ENCODE measurements around the gene KERA.

Gene KERA

GRCh38 chr12:91043408-91043807, 14.4 kb downstream of the KERA start:
- H3K27me3 ChIP-seq (ENCODE audit: insufficient read depth, low read length, poor library complexity, severe bottlenecking), result no peaks in the 10 kb centered on the region
- no peaks in the 10 kb centered on the region for H3F3A ChIP-seq (ENCODE audit: low read depth)
- H4K20me1 ChIP-seq (ENCODE audit: insufficient read depth, low read length, poor library complexity, severe bottlenecking), result no peaks in the 10 kb centered on the region
- no peaks in the 10 kb centered on the region for H3K9me3 ChIP-seq (ENCODE audit: insufficient read depth, low read depth, low read length)
- H3K4me2 ChIP-seq (ENCODE audit: low read depth, low read length, poor library complexity, severe bottlenecking), result no peak overlapping the region
- no peaks in the 10 kb centered on the region for H3K9me2 ChIP-seq (replicated peaks; ENCODE audit: low read depth, low read length)
- H3K4me1 ChIP-seq (ENCODE audit: insufficient read depth, low read length, poor library complexity, severe bottlenecking), result no peaks in the 10 kb centered on the region
- TF ChIP-seq CTCF (conservative IDR thresholded peaks at IDR 0.05; ENCODE audit: low read length), result no peak
- TF ChIP-seq EZH2phosphoT487 (IDR thresholded peaks at IDR 0.05; ENCODE audit: borderline replicate concordance), result no peak
- no peak overlapping the region for H3K9ac ChIP-seq (ENCODE audit: low read depth, low read length, poor library complexity, severe bottlenecking)
- no peaks in the 10 kb centered on the region for H3K79me2 ChIP-seq (ENCODE audit: insufficient read depth, low read length)
- no peak overlapping the region for H3K4me3 ChIP-seq (ENCODE audit: low read length, poor library complexity, severe bottlenecking)
- no peak overlapping the region for H2AFZ ChIP-seq (ENCODE audit: low read length)
- no peaks in the 10 kb centered on the region for H3K36me3 ChIP-seq (ENCODE audit: insufficient read depth, low read length)

- H3K9me2 ChIP-seq (replicated peaks; ENCODE audit: low read depth, low read length), result no peaks in the 10 kb centered on the region
- no peaks in the 10 kb centered on the region for H4K20me1 ChIP-seq (ENCODE audit: insufficient read depth, low read length, poor library complexity, severe bottlenecking)
- H3K27me3 ChIP-seq (ENCODE audit: insufficient read depth, low read length, poor library complexity, severe bottlenecking), result no peaks in the 10 kb centered on the region
- no peaks in the 10 kb centered on the region for H3F3A ChIP-seq (ENCODE audit: low read depth)
- H3K4me2 ChIP-seq (ENCODE audit: low read depth, low read length, poor library complexity, severe bottlenecking), result no peak overlapping the region
- H3K79me2 ChIP-seq (ENCODE audit: insufficient read depth, low read length), result no peaks in the 10 kb centered on the region
- no peak overlapping the region for H3K4me3 ChIP-seq (ENCODE audit: low read length, poor library complexity, severe bottlenecking)
- H3K9me3 ChIP-seq (ENCODE audit: insufficient read depth, low read depth, low read length), result no peaks in the 10 kb centered on the region
- H2AFZ ChIP-seq (ENCODE audit: low read length), result no peak overlapping the region
- no peaks in the 10 kb centered on the region for H3K36me3 ChIP-seq (ENCODE audit: insufficient read depth, low read length)
- no peaks in the 10 kb centered on the region for H3K4me1 ChIP-seq (ENCODE audit: insufficient read depth, low read length, poor library complexity, severe bottlenecking)
- no peak overlapping the region for H3K9ac ChIP-seq (ENCODE audit: low read depth, low read length, poor library complexity, severe bottlenecking)
- TF ChIP-seq CTCF (conservative IDR thresholded peaks at IDR 0.05; ENCODE audit: low read length) (no peak), EZH2phosphoT487 (IDR thresholded peaks at IDR 0.05; ENCODE audit: borderline replicate concordance) (no peak)
Observed at GRCh38 chr12:91040096-91040755, 17.6 kb downstream of the KERA start.

- Histone ChIP-seq H3K9me2 (replicated peaks; ENCODE audit: low read depth, low read length) (no peaks in the 10 kb centered on the region), H3K9me3 (ENCODE audit: insufficient read depth, low read depth, low read length) (no peaks in the 10 kb centered on the region), H2AFZ (ENCODE audit: low read length) (no peak overlapping the region), H3K4me1 (ENCODE audit: insufficient read depth, low read length, poor library complexity, severe bottlenecking) (no peaks in the 10 kb centered on the region), H4K20me1 (ENCODE audit: insufficient read depth, low read length, poor library complexity, severe bottlenecking) (no peaks in the 10 kb centered on the region), H3K27me3 (ENCODE audit: insufficient read depth, low read length, poor library complexity, severe bottlenecking) (no peaks in the 10 kb centered on the region), H3K79me2 (ENCODE audit: insufficient read depth, low read length) (no peaks in the 10 kb centered on the region), H3K4me2 (ENCODE audit: low read depth, low read length, poor library complexity, severe bottlenecking) (no peak overlapping the region), H3K9ac (ENCODE audit: low read depth, low read length, poor library complexity, severe bottlenecking) (no peak overlapping the region), H3K36me3 (ENCODE audit: insufficient read depth, low read length) (no peaks in the 10 kb centered on the region), H3K4me3 (ENCODE audit: low read length, poor library complexity, severe bottlenecking) (no peak overlapping the region), H3F3A (ENCODE audit: low read depth) (no peaks in the 10 kb centered on the region)
- TF ChIP-seq EZH2phosphoT487 (IDR thresholded peaks at IDR 0.05; ENCODE audit: borderline replicate concordance) (no peak), CTCF (conservative IDR thresholded peaks at IDR 0.05; ENCODE audit: low read length) (no peak)
Observed at GRCh38 chr12:91037276-91037675, 20.5 kb downstream of the KERA start.
